Stimulated activated CD4-positive, alpha-beta T cell treated with anti-CD3 and anti-CD28 coated beads, Interleukin-2, amount 100 ng/mL, for 24 hours (primary cell): ENCODE results near the gene IRF2BP1.
"Not testable (repeated sequence)": the region's sequence is repeated elsewhere in the genome, so short reads cannot be mapped to it uniquely, and the experiment has no call there.

Experiments
- DNase-seq, 2 donors: peaks; one replicate each; pipeline ENCODE4 v3.0.0-alpha.2; 2020

Gene IRF2BP1

DNA sequence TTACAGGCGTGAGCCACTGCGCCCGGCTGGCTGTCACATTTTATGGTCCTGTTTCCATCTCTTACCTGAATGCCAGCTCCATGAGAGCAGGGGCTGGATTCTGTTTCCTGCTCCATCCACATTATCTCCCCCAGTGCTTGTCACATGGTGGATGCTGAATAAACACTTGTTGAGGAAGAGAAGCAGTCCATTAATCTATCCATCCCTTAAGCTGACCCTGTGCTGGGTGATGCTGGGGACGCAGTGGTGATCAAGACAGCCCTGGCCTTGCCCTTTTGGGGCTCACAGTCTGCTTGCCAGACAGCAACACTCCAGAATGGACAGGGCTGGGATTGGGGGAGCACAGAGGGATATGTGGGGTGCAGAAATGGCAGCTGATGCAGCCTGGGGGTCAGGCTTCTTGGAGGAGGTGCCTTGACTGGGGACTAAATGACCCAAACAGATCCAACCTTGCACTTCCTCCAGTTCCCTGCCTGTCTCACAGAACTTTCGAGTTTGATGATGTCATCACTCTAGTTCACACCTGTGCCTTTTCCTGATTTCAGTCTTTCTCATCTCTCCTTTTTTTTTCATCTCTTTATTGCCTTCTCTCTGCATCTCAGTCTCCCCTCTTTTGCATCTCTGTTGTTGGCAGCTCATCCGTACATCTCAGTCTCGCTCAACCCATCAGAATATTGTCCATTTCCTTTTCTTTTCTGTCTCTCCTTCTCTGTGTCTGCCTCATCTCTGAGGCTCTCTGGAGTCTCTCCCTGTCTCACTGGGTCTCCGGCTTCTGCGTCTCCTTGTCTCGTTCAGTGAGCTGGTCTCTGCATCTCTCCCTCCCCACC lies 4.6 kb downstream of the IRF2BP1 start:
- DNase-seq = no peak

DNA sequence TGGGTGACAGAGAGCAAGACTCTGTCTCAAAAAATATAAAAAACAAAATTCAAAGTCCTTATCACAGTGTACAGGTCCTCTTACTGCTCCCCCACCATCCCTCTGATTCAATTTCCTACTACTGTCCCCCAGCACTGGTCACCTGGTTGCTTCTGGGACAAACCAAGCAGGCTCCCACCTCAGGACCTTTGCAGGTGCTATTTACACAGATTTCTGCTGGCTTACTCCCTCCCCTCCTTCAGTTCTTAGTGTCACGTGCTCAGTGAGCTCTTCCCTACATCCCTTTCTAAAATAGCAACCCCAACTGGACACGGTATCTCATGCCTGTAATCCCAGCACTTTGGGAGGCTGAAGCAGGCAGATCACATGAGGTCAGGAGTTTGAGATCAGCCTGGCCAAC lies 6.0 kb downstream of the IRF2BP1 start:
- DNase-seq = no peak

DNA sequence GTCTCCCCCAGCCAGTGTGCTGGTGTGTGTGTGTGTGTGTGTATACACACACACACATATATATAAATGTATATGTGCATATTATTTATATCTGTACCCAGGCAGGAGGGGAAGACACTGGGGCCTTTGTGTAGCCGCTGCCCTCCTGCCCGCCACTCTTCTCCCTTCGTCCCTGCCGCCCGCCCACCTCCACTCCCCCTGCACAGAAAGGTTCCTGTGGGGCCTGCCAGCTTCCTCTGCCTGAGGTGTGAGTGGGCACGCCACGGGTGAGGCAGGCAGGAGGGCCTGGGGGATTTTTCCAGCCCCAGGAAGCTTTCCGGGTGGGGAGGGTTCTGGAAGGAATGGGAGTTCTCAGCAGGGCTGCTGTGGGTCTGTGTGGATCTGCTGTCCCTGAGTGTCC lies 6.9 kb downstream of the IRF2BP1 start:
- no peak for DNase-seq

DNA sequence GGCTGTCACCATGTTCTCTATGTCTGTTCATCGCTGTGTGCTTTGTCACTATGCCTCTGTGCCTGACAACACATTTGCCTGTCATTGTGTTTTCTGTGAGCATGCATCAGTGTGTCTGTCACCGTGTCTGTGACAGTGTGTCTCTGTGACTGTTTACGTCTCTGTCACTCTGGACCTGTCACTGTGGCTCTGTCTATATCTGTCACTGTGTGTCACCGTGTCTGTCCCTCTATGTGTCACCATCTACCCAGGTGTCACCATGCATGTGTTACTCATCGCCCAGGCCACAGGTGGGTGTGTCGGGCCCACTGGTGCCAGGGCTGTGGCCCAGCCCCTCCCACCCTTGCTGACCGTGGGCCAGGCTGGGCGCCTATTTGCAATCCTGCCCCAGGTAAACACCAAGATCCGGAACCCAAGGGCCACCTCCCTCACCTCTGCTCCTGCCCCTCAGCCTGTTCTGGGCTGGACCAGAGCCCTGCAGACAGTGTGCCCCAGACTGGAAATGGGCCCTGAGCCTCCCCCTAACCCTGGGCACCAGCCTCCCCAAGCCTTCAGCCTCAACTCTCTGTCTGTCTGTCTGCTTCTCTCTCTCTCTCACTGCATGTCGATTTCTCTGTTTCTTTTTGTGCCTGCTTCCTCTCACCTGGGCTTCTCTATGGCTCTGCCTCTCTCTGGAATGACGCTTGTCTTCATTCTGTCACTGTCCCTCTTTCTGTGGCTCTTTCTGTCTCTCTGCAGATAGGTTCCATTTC lies 7.7 kb downstream of the IRF2BP1 start:
- DNase-seq = no peak

DNA sequence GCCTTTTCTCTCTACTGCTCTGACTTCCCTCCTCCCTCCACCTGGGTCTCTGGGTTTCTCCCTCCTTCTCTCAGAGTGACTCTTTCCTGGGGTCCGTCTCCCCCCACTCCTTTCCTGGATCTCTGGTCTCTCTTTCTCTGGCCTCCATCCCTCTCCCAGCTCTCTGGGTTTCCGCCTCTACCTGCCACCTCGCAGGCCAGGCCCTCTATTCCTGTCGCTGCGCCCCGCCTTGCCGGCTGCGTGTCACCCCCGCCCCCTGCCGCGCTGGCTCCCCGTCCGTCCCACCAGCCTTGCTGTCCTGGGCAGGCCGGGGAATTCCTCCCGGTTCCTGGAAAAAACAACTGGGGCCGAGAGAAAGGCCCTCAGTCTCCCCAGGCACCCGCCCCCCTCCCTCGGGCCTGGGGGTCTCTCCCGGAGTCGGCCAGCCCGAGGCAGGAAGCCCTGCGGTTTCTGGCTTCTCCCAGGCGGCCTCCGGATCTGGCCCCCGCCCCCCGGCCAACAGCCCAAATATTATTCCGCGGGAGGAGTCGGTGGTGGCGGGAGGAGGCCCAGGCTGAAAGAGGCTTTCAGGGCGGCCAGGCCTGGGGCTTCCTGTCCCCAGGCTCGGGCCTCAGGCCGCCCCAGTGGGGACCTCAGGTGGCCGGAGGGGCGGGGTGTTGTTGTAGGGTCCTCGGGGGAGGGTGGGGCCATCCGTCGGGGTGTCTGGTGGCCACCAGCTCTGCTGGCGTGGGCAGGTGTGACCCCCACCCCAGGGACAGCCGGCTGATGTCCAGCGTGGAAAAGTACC lies 9.3 kb downstream of the IRF2BP1 start:
- DNase-seq = peak; percentile 38 to 54

DNA sequence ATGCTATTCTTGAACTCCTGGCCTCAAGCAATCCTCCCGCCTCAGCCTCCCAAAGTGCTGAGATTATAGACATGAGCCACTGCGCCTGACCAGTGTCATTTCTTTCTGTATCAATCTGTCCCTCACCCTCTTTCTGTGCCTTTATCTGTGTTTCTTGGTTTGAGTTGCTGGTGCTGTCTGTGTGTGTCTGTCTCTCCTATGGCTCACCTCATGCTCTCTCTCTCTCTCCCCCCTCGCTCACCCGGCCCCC lies 9.9 kb downstream of the IRF2BP1 start:
- DNase-seq = no peak

DNA sequence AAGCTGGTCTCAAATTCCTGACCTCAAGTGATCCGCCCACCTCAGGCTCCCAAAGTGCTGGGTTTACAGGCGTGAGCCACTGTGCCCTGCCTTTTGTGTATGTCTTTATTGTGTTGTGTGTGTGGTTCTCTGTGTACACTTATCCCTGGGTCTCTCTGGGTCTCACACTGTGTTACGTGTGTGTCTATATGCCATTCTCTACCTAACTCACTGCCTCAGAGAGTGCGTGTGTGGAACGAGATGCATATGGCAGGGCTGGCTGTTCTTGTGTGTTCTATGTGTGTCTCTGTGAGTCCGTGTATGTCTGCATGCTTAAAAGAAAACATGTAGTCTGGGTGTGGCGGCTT lies 11.3 kb downstream of the IRF2BP1 start:
- DNase-seq = no peak

DNA sequence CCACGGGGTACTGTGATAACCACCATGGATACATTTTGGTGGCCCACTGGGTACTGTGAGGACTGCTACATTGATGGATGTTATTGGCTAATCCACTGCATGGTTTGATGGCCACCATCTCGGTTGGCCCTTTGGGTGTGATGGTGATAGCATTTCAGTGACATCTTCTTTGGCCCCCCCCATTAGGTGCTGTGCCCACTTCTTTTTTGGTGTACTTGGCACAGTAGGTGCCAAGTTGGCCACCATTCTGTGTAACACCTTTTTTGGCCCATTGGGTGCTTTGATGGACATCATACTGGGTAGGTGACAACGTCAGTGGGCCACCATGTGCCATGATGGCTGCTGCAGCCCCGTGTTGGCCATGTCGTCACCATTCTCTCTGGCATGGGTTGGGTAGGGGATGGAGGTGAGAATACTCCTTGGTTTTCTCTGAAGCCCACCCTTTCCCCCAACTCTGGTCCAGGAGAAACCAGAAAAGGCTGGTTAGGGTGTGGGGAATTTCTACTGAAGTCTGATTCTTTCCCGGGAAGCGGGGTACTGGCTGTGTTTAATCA lies 12.6 kb downstream of the IRF2BP1 start:
- no peak for DNase-seq

DNA sequence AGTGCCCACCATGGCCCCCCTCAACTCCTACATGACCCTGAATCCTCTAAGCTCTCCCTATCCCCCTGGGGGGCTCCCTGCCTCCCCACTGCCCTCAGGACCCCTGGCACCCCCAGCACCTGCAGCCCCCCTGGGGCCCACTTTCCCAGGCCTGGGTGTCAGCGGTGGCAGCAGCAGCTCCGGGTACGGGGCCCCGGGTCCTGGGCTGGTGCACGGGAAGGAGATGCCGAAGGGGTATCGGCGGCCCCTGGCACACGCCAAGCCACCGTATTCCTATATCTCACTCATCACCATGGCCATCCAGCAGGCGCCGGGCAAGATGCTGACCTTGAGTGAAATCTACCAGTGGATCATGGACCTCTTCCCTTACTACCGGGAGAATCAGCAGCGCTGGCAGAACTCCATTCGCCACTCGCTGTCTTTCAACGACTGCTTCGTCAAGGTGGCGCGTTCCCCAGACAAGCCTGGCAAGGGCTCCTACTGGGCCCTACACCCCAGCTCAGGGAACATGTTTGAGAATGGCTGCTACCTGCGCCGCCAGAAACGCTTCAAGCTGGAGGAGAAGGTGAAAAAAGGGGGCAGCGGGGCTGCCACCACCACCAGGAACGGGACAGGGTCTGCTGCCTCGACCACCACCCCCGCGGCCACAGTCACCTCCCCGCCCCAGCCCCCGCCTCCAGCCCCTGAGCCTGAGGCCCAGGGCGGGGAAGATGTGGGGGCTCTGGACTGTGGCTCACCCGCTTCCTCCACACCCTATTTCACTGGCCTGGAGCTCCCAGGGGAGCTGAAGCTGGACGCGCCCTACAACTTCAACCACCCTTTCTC lies 13.6 kb downstream of the IRF2BP1 start:
- no peak for DNase-seq

DNA sequence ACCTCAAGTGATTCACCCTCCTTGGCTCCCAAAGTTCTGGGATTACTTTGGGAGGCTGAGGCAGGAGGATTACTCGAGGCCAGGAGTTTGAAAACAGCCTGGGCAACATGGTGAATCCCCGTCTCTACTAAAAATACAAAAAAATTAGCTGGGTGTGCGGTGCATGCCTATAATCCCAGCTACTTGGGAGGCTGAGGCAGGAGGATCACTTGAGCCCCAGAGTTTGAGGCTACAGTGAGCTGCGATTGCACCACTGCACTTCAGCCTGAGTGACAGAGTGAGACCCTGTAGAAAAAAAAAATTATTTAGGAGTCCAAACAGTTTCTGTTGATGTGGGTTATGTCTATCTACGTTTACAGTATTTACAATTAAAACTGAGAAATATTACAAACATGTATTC lies 15.1 kb downstream of the IRF2BP1 start:
- no peak for DNase-seq

DNA sequence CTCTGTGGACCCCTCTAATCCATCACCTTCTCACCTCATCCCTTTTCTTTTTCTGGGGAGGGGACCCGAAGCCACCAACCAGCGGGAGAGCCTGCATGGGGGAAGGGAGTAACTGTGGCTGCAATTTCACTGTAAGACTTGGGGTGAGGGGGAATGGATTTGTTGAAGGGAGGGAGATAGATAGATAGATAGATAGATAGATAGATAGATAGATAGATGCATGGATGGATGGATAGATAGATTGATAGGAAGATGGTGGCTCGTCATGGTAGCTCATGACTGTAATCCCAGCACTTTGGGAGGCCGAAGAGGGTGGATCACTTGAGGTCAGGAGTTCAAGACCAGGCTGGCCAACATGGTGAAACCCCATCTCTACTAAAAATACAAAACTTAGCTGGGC lies 18.7 kb downstream of the IRF2BP1 start:
- not testable (repeated sequence) for DNase-seq

DNA sequence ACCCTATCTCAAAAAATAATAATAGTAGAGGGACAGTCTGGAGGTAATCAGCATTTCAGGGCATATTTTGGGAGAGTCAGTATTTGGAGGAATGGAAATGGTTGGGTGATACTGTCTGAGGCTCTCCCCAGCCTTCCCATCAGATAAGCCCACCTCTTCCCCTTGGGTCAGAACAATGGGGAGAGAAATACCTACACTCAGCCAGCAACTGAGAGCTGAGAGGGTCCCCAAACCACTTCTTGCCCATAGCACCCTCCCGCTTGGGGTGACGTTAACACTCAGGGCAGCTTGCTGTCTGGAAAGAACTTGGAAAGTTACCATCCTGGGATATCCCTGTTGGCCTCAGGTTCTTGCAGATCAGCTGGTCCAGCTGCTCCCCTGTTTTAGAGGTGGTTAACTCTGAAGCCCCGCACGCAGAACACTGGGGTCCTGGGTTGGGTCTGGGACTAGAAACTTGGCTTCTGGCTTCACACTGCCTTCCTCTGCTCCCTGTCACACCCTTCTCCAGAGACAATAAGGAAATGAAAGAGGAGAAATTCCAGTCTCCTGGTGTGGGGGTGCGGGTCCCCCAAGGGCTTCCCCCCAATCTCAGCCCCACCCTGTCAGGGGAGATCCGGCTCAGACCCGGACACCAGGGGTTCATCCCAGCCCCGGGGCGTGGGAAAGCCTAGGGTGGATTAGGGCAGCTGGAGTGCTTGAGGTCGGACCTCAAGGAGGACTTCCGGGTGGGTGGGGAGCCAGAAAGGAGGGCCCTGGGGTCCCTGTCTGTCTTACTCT lies 19.4 kb downstream of the IRF2BP1 start:
- DNase-seq = no peak

DNA sequence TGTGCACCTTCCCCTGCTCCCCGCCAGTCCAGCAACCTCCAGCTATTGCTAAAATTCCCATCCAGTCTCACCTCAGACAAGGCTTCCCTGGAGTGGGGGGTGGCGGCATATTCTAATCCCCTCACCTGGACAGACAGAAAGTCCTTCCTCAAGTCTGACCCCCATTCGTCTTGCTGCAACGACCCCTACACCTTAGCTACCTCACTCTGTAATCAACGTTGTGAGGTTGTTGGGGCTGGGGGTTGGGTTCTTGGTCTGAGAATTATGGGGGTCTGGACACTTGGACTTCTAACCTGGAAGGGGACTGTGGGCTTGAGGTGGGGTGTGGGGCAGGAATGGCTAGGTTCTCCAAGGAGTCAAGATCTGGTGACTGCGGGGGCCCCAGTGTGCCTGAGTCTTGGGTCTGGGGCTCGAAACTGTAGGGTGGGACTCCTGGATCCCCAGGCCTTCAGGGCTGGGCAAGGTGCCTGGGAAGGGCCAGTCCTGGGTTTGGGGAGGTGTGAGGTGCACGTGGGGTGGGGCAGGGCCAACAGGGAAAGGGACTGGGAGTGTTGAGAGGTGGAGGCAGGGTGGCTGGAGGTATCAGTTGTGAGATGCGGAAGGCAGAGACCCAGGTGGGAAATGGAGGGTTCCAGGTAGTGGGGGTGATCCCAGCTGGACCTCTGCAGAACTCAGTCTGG lies 20.5 kb downstream of the IRF2BP1 start:
- DNase-seq = no peak

DNA sequence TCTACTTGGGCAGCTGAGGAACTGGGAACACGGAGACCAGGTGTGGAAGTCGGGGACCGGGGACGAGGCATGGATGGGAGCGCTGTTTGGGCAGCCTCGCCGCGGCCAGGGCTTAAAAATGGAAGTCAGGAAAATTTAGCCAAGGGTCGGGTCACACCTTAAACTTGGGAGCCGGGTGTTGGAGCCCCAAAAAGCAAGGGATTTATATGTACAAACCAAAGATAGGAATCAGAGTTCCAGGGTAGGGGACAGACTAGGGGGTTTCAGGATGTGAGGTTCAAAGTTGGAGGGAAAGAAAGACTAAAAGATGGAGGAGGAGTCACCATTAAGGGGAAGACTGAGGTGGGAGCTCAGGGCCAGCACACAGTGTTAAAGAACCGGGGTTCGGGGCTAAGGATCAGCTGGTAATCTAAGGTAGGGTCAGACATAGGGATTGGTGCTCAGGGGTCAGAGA lies 21.3 kb downstream of the IRF2BP1 start:
- no peak for DNase-seq

DNA sequence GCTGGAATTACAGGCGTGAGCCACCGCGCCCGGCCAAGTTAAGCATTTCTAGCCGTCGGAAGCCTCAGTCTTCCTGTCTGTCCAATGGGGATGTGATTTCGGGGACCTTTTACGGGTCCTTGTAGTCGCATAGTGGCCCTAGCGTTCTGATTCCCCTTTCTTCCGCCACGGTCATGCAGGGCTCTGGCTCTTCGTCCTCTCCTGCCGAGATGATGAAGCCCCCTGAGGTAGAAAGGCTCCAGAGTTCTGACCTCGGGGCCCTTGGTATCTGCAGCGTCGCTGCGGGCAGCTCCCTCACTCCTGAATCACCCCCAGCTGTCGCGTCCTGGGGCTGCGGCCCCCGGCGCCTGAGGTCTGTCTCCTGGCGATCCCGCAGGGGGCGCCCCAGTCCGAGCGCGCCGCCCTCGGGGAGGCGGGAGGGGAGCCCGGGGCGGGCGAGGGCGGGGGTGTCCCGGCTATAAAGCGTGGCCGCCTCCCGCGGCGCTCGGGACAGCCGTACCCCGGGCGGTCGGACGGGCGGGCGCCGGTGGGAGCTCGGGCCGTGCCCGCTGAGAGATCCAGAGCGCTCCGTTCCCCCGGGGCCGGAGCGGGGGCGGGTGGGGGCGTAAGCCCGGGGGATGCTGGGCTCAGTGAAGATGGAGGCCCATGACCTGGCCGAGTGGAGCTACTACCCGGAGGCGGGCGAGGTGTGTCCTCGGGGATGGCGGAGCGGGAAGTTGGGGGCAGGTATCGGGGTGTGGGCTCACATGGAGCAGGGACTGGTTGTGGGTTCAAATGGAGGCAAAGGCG lies 21.9 kb downstream of the IRF2BP1 start, which contains the start of gene FOXA3:
TSS of gene FOXA3 (plus strand) at position 487 of the 789 bp plus-strand sequence. CDS start at position 618, 131 bp downstream.
- DNase-seq = peak; percentile 64 to 68

DNA sequence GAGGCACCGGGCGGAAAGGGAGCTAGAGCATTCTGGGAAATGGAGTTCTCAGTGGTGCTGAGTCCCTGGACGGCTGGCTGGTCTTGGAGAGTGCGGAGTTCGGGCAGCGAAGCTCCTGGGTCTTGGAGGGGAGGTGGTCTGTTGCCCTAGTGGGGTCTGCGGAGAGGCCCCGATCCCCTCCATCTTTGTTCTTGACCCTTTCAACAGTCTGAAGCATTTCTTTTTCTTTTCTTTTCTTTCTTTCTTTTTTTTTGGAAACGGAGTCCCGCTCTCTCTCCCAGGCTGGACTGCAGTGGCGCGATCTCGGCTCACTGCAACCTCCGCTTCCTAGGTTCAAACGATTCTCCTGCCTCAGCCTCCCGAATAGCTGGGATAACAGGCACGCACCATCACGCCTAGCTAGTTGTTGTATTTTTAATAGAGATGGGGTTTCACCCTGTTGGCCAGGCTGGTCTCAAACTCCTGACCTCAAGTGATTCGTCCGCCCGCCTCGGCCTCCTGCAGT lies 22.6 kb downstream of the IRF2BP1 start:
- no peak for DNase-seq

DNA sequence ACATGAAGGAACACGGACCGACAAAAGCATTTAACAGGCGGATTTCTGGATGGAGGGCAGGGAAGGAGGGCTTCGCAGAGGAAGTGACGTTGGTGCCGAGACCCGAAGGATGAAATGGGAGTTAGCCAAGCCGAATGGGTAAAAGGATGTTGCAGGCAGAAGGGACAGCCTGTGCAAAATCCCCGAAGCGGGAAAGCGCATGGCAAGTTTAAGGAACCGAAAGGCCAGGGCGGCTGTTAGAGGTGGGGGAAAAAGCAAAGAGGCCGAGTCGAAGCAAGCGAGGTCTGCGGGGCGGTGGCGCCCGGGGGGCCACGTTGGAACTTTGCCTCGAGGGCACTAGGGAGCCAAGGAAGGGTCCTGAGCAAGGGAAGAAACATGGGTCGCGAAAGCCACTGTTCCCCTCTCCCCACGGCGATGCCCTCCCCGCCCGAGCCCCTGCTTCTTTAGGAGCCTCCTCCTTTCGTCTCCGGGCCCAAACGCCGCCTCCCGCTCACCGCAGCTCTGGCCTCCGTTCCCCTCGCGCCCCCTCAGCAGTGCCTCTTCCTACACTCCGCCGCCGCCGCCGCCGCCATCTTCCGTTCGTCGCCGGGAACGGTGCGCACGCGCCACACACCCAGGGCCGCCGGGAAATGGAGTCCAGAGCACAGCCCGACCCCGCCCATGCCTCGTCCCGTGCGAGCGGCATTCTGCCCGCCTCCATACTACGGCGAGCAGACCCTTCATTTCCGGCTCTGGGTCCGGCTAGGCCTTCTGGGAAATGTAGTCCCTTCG lies 23.2 kb downstream of the IRF2BP1 start, which contains the start of gene SYMPK:
TSS of gene SYMPK (minus strand) at position 584 of the 771 bp plus-strand sequence. CDS start 8,652 bp downstream, outside the sequence.
- peak; percentile 99 for DNase-seq

DNA sequence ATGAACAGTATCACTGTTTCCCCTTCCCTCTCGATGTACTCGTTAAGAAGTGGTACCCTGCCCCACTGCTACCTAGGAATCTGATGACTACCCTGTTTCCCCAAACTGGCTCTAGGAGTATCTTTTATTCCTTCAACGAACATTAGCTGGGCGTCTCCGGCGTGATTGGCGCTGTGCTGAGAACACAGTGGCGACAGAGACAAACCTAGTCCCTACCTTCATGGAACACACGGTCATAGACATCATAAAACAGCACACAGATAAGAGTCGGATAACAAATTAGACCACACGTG lies 23.7 kb downstream of the IRF2BP1 start:
- DNase-seq = no peak
